HG03520 (cell line): ENCODE measurements around the gene REV3L.
"Not testable (repeated sequence)": the region's sequence is repeated elsewhere in the genome, so short reads cannot be mapped to it uniquely, and the experiment has no call there.

Experiments used
- ATAC-seq: cut with Tn5 transposase; IDR thresholded peaks from one replicate; pipeline ENCODE4 v1.9.1; 2021; ENCODE audit warnings: mild to moderate bottlenecking, moderate library complexity; ENCODE audit not compliant: unreplicated experiment

REV3L gene

DNA sequence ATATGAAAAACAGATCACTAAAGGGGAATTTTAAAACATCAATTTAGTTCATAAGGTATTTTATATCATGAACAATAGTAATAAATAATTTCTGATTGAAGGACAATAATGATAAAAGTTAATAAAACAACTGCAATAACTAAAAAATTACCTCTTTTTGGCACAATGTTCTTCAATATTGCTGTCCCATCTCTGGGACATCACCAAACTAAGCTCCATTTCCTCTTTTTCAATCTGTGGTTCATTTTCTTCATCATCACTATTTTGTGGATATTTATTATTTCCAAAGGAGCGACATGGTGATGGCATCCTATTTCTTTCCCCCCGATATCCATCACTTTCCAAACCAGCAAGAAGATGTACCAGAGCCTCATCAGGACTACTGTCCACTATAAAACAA lies 103.2 kb downstream of the REV3L start:
- ATAC-seq = no peak

DNA sequence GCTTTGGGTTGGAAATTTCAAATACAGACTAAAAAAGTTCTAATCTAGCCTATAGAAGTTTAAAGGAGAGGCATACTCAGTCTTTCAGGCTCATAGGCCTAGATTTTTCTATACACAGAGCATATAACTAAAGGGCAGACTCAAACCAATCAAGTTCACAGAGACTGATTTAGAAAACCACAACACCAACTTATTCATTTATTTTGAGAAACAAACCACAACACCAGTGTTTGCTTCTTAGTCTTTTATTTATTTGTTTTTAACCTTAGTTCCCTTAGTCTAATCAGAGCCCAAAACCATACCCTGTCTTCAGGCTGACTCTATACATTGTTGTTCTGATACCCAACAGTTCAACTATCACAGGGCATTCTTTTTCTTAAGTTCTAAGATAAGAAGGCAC lies 103.7 kb downstream of the REV3L start:
- ATAC-seq = no peak

DNA sequence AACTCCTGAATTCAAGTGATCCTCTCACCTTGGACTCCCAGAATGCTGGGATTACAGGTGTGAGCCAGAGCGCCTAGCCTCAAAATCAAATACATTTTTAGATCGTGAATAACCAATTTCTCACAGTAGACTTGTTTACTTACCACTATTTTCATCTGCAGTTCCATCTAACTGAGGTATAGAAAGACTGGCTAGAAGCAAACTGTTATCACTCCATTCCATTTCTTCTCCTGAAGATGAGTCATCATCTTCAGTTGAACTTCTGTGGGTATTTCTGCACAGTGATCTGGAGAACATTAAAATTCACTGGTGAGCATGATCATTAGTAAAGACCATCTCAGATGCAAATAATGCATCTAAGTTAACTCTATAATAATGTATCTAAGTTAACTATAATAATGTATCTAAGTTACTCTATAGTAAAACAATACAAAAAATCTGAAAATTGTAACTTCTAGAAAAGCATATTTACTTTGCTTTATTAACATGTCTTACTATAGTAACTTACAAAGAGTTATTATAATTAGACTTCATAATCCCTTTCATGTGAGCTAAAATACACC lies 105.4 kb downstream of the REV3L start:
- ATAC-seq = no peak

DNA sequence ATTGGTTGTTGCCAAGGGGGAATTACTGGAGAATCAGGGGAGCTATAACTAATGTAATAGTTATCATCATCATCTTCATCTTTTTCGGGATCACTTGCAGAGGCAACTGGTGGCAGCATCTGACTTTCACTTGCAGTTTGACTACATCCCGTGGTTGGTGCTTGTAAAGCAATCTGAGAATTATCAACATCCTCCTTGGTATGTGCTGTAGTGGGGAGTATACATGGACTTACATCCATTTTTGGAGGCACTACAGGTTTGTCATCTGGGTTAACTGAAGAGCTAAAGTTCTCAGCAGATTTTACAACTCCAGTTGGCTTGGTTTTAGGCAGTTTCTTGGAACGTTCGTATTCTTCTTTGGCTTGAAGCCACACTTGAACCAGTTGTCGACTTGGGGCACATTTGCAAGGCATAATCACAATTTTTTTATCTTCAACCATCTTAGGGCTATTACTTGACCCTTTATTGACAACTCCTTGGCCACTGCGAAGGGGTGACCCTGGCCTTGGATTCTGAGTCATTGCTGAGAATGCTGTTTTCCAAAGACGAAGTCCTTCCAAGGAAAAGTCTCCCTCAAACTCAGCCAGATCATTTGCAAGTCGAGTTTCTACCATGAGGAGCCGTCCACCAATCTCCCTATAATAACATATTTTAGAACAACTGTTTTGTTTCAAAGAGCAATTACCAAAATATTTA lies 115.5 kb downstream of the REV3L start:
- no peak for ATAC-seq

DNA sequence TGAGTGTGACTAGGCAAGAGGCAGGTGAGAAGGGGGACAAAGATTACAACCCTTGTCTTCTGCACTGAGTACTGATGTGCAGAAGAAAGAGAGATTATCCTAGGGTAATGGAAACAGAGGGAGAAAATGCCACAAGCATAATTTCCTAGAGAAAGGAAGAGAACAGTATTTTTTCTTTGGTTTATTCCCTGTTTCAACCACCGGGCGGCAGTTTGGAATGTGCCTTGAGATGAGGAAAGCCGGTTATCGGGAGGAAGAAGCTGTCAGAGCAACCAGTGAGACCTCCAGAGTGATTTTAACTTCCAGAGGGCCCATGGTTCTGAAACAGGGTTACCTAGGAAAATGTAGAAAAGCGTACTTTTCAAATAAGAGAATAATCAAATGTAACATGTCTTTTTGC lies 121.4 kb downstream of the REV3L start:
- no peak for ATAC-seq

DNA sequence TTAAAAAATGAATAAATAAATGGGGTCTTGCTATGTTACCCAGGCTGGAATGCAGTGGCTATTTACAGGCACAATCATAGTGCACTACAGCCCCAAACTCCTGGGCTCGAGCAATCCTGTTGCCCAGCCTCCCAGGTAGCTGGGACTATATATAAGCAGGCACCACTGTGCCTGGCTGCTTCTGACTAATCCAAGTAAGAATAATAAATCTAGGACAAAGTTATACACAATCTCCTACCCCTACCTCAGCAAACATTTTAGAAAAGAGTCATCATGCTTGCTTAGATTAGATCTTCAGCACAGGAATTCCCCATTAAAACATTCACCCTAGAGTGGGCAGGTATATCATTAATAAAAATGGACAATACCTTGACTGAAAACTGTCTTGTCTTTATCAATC lies 124.6 kb downstream of the REV3L start:
- ATAC-seq = no peak

DNA sequence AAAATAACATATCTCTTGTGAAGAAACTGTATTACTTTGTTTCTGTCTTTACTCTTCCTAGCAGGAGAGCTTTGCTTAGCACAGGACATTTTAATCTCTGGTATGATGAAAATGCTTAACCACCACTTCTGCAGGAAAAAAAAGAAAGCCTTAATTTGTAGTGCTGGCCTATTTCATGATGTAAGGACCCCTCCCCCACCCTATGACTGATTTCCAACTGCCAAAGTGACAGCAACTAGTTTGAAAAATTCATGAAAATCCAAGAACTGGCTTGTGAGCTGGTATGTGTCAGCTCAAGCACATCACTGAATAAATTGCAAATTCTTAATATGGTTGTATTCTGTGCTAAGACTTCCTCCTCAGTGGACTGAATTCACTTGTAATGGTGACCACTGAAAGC lies 125.3 kb downstream of the REV3L start:
- ATAC-seq = no peak

DNA sequence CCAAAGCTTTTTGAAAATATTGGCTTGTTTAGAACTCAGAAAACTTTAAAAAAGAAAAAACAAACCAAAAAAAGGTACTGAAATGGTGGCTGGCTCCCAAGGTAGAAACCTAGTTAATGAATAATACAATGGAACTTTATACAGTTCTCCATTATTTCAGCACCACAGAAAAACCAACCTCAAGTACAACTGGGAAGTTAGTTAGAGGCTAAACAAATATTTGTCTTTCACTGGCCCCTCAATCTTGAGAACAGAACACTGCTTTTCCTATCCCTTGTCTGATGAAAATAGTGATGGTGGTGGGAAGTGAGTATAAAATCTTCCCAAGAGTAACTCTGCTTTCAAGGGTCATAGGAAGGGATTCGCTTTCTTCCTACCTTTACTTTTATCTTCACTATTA lies 126.5 kb downstream of the REV3L start:
- ATAC-seq = no peak

DNA sequence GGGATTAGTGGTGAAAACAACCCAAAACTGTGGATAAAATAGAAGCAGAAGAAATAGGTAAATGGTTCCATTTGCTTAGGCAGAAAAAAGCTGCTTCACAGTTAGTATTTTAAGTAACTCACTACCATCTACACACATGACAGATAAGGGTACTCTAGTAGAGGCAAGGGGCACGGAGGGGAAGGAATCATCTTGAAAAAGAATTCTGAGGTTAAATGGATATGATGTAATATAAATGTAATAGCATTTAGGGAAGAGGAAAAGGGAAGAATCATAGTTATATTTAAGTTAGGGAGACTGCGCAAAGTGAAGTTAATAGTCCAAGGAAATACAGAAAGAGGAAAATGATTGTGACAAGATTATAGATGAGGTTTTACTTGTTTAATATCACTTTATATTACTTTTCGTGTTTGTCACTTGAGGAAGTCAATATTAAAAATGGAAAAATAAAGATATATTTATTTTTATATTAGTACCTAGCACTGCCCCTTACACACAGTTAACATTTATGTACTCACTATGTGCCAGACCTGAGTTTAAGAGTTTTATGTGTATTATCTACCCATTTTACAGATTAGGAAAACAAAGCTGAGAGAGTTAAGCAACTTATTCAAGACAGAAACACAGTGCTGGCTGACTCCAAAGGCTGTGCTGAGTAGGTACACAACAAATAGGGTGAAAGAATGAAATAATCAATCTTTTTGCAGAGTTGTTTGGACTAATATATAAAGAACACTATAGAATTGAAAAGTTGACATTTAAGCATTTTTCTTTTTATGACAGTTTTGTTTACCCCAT lies 128.1 kb downstream of the REV3L start:
- ATAC-seq = no peak

DNA sequence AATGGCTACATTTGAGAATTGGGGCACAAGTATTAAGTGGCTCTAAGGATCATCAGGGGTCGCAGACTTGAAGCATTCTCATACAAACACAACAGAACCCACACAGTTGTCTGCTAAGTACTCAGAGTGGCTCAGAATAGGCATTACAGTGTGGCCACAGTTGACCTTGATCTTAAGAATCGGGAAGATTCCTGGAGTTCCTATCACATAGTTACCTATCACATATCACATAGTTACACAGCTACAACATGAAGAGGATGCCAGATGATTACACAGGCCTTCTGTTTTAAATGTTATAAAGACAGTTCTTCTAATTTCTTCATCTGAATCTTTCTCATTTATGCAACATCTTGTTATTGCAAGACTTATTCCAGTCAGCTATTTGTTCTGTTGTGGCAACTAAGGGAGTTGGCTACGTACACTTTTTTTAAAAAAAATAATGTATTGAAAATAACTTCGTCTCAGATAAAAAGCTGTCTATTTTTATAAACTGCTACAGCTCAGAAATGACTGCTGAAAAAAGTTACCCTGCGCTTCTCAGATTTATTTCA lies 129.0 kb downstream of the REV3L start:
- ATAC-seq = no peak

DNA sequence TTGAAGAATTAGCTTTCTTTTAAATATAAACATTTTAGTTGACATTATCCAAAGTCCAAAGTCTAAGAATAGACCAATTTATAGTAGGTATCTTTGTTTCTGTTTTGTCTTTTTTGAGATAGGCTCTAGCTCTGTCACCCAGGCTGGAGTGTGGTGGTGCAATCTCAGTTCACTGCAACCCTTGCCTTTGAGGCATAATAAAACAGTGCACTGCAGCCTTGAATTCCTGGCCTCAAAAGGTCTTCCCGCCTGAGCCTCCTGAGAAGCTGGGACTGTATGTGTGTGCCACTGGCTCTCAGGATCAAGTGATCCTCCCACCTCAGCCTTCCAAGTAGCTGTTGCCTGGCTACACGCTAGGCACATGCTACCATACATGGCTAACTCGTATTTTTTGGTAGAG lies 135.4 kb downstream of the REV3L start:
- no peak for ATAC-seq

DNA sequence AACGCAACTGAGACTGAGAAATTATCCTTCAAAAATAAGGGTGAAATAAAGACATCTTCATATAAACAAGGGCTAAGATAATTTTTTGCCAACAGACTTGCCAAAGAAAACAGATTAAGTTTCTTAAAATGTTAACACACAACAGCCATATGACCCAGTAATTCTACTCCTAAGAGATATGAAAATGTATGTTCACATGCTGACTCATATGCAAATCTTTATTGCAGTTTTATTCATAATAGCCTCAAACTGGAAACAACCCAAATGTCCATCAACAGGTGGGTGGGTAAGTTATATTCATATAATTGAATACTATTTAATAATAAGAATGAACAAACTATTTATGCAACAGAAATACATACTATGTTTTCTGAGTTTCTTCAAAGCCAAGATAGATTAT lies 140.1 kb downstream of the REV3L start:
- ATAC-seq = no peak

DNA sequence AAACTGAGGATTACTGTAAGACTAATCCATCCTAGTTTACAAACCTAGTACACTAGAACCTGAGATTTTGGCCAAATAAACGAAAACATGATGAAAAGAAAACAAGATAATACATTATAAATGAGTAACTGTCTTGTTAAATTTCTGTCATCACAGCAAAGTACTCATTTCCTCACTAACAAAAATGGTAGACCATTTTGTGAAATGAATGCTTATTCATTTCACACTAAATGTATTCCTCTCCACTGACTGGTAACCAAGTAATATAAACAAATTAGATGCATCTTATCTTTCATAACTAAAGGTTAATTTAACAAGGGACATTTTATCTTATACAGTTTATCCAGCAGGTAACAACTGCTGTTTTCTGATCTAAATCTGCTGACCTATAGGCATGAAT lies 143.7 kb downstream of the REV3L start:
- ATAC-seq = no peak

DNA sequence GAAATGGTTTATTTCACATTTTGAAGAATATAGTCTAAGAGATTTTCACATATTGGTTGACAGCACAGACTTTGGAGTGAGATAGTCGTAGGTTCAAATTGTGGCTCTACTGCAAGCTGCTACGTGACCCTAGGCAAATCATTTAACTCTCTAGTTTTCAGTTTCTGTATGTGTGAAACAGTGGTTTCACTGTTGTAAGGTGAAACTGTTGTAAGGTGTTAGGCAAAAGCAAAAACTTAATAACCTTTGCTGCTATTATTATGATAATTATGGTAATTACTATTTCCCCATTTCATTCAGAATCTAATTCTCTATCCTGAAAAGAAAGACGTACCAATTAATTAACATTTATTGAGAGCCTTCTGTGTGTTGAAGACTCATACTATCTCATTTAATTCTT lies 144.2 kb downstream of the REV3L start:
- ATAC-seq = peak; percentile 97

DNA sequence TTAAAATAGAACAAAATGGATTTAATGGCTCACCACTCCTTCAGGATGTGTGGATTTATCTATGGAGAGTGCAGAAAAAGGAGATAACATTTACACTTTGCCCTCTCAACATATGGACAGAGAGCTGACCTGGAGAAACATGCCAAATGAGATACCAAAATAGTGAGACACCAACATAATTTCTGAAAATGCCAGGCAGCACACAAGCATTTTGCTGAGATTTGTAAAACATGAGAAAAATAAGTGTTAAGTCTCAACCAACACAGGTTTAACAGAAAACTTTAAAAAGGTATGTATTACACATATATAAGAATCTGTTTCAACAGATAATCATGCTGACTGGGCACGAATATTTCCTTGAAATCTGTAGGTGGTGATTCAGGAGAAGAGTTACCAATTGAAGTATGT lies 145.2 kb downstream of the REV3L start:
- ATAC-seq = no peak

DNA sequence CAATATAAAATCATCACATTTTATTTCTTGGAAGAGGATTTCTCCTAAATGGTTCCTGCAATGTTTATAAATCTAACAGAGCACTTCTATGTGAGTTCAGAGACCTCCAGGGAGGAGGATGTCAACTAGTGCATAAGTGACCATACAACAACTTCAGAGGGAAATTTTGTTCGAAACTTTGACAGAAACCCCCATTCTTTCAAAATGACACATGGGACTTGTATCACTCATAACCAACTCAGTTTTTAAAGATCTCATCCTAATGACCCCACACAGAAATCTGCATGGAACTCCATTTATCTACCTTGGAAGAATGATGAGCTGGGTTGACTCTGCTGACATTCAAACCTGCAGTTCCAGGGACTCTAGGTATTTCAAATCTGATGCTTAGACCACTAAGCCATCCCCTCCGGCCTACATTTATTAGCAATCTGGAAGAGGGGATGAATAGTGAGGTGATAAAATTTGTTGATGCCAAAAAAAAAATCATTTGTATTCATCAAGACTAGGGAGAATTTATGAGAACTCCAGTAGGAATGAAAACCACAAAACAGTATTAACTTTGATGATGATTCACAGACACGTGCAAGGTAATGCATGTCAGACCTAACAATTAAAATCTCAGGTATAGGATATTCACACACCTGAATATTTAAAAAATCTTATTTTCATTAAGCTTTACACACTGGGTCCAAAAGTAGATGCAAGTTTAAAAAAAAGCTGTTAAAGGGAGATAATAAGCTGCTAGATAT lies 153.0 kb downstream of the REV3L start:
- peak; percentile 65 for ATAC-seq

DNA sequence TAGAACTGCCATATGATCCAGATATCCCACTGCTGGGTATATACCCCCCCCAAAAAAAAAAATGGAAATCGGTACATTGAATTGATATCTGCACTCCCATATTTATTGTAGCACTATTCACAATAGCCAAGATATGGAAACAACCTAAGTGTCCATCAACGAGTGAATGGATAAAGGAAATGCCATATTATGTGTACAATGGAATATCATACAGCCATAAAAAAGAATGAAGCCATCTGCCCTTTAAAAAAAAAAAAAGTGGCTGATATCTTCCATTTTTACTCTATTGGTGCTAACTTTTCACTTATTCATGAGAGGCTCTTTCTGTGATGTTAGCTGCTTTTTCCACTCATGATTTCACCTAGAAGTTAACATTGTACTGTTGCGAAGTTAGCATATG lies 156.5 kb downstream of the REV3L start:
- ATAC-seq = no peak

DNA sequence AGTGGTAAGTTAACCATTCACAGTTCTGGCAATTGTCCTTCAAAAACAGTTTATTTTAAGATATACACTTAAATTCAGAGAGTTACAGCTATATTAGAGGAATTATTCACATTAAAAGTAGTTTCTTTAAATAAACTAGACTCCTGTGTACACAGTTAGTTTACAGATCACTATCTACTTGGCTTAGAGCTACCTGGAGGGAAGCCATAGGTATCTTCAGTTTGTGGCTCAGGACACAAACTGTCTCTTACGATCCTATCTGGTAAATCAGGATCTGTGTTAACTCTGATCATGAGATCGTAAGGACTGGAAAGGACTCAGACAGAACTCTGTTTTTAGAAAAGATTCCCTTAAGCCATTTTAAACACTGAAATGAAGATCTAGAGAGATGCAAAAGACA lies 160.9 kb downstream of the REV3L start:
- ATAC-seq = no peak

DNA sequence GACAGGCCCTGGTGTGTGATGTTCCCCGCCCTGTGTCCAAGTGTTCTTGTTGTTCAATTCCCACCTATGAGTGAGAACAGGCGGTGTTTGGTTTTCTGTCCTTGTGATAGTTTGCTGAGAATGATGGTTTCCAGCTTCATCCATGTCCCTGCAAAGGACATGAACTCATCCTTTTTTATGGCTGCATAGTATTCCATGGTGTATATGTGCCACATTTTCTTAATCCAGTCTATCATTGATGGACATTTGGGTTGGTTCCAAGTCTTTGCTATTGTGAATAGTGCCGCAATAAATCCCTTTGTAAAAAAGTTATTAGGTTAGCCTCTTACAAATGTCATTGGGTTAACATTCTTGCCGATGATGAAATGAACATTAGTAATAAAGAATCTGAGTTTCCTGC lies 175.1 kb downstream of the REV3L start:
- ATAC-seq = not testable (repeated sequence)

DNA sequence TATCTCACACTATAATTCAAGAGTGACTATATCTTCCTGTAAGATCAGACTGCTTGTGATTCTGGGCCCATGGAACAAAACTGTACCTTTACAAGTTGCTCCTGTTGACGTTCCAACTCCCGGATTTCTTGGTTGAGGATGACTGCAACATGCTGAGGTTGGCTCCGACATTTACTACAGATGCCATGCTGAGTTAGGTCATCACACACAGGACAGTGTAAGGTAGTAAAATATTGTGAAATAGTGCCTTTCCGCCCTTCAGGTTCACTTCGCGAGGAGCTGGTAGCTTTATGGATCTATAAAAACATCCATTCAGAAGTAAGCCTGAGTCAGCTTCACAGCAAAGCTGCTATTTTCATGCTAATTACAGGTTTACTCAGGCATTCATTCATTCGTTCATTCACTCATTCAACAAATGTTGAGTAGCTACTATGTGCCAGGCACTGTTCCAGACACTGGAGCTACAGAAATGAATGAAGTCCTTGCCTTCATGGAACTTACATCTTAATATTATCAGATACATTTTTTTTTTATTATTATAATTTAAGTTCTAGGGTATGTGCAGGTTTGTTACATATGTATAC lies 175.7 kb downstream of the REV3L start:
- ATAC-seq = no peak
